H9 (cell line): ENCODE data around the gene PDPK1. TPM values are rescaled to one million over a fixed set of nuclear protein-coding genes. Genes with fewer than 3 reads are reported as not detected.

Experiments
- DNase-seq: peaks from one replicate; pipeline ENCODE4 v3.0.0-alpha.2; 2017
- H2AFZ ChIP-seq: one replicate; pipeline ENCODE4 v1.6.1; 2013; ENCODE audit warnings: mild to moderate bottlenecking, low read length, control low read depth, moderate library complexity
- H2AK5ac ChIP-seq: 2 replicates; pipeline ENCODE4 v1.6.1; 2013; ENCODE audit warnings: low read length, control low read depth, mixed read lengths; ENCODE audit not compliant: insufficient read length
- H2BK120ac ChIP-seq: one replicate; pipeline ENCODE4 v1.6.1; 2013; ENCODE audit warnings: low read depth, mild to moderate bottlenecking, low read length, control low read depth, inconsistent platforms; ENCODE audit not compliant: poor library complexity, severe bottlenecking
- H2BK12ac ChIP-seq: 2 replicates; pipeline ENCODE4 v1.6.1; 2013; ENCODE audit warnings: low read length, control low read depth, mixed read lengths, low read depth; ENCODE audit not compliant: insufficient read length
- H2BK15ac ChIP-seq: 2 replicates; pipeline ENCODE4 v1.6.1; 2013; ENCODE audit warnings: low read depth, low read length, control low read depth
- H2BK20ac ChIP-seq: one replicate; pipeline ENCODE4 v1.6.1; 2013; ENCODE audit warnings: low read depth, mild to moderate bottlenecking, low read length, control low read depth, inconsistent platforms; ENCODE audit not compliant: poor library complexity, severe bottlenecking
- H2BK5ac ChIP-seq: 2 replicates; pipeline ENCODE4 v1.6.1; 2013; ENCODE audit warnings: low read length, control low read depth, mixed read lengths; ENCODE audit not compliant: insufficient read length
- H3K14ac ChIP-seq: 2 replicates; pipeline ENCODE4 v1.6.1; 2013; ENCODE audit warnings: low read length, control low read depth; ENCODE audit not compliant: insufficient read depth
- H3K18ac ChIP-seq: 2 replicates; pipeline ENCODE4 v1.6.1; 2013; ENCODE audit warnings: low read depth, mild to moderate bottlenecking, mixed read lengths, low read length, control low read depth; ENCODE audit not compliant: insufficient read length
- H3K23ac ChIP-seq: 2 replicates; pipeline ENCODE4 v1.6.1; 2013; ENCODE audit warnings: low read length, control low read depth, mixed read lengths, low read depth; ENCODE audit not compliant: insufficient read length
- H3K23me2 ChIP-seq: 2 replicates; pipeline ENCODE4 v1.6.1; 2013; ENCODE audit warnings: low read depth, mild to moderate bottlenecking, mixed read lengths, low read length, control low read depth; ENCODE audit not compliant: insufficient read length, poor library complexity, severe bottlenecking
- H3K27ac ChIP-seq: 2 replicates; pipeline ENCODE4 v1.5.1; 2013; ENCODE audit warnings: low read length, control low read depth, mixed read lengths, low read depth; ENCODE audit not compliant: insufficient read length
- H3K27me3 ChIP-seq: 2 replicates; pipeline ENCODE4 v1.6.1; 2013; ENCODE audit warnings: low read length, control low read depth, inconsistent platforms; ENCODE audit not compliant: insufficient read depth
- H3K4ac ChIP-seq: 2 replicates; pipeline ENCODE4 v1.6.1; 2013; ENCODE audit warnings: low read depth, mild to moderate bottlenecking, control low read depth, inconsistent platforms, low read length, moderate library complexity
- H3K4me1 ChIP-seq: 2 replicates; pipeline ENCODE4 v1.6.1; 2013; ENCODE audit warnings: low read length, control low read depth, inconsistent platforms; ENCODE audit not compliant: insufficient read depth
- H3K4me2 ChIP-seq: 2 replicates; pipeline ENCODE4 v1.6.1; 2013; ENCODE audit warnings: low read length, control low read depth, mixed read lengths; ENCODE audit not compliant: insufficient read length, insufficient read depth
- H3K56ac ChIP-seq: 2 replicates; pipeline ENCODE4 v1.6.1; 2013; ENCODE audit warnings: low read depth, mild to moderate bottlenecking, mixed read lengths, low read length, control low read depth; ENCODE audit not compliant: insufficient read length
- H3K79me1 ChIP-seq: 2 replicates; pipeline ENCODE4 v1.6.1; 2013; ENCODE audit warnings: low read depth, mild to moderate bottlenecking, moderate library complexity, low read length, control low read depth, inconsistent platforms; ENCODE audit not compliant: insufficient read depth, poor library complexity, severe bottlenecking
- H3K79me2 ChIP-seq: 2 replicates; pipeline ENCODE4 v1.6.1; 2013; ENCODE audit warnings: low read length, control low read depth, inconsistent platforms; ENCODE audit not compliant: insufficient read depth
- H3K9ac ChIP-seq: 2 replicates; pipeline ENCODE4 v1.6.1; 2013; ENCODE audit warnings: low read length, control low read depth, mixed read lengths; ENCODE audit not compliant: insufficient read length; ENCODE audit errors: extremely low read depth
- H3K9me3 ChIP-seq: one replicate; pipeline ENCODE4 v1.6.1; 2013; ENCODE audit warnings: low read depth, low read length, inconsistent platforms; ENCODE audit not compliant: control insufficient read depth
- H3T11ph ChIP-seq: one replicate; pipeline ENCODE4 v1.6.1; 2013; ENCODE audit warnings: mild to moderate bottlenecking, low read length, control low read depth, inconsistent platforms
- H4K20me1 ChIP-seq: one replicate; pipeline ENCODE4 v1.6.1; 2013; ENCODE audit not compliant: control insufficient read depth, insufficient read length, insufficient read depth
- H4K5ac ChIP-seq: 2 replicates; pipeline ENCODE4 v1.6.1; 2013; ENCODE audit warnings: low read depth, mild to moderate bottlenecking, mixed read lengths, low read length, control low read depth; ENCODE audit not compliant: insufficient read length
- H4K8ac ChIP-seq: replicated peaks from 2 replicates; pipeline ENCODE4 v1.6.1; 2013; ENCODE audit warnings: low read length, control low read depth, mixed read lengths, low read depth; ENCODE audit not compliant: insufficient read length
- H4K91ac ChIP-seq: 2 replicates; pipeline ENCODE4 v1.6.1; 2013; ENCODE audit warnings: low read depth, mild to moderate bottlenecking, moderate library complexity, mixed read lengths, low read length, control low read depth; ENCODE audit not compliant: insufficient read length
- H3K27ac Mint-ChIP-seq, 3 experiments: 2 replicates in 2 of 3; 3 replicates in 1 of 3; pipeline ENCODE4 v1.8.0; 2020 to 2021; ENCODE audit warnings: mixed read lengths in 3 of 3, mild to moderate bottlenecking in 1 of 3, moderate library complexity in 1 of 3
- H3K27me3 Mint-ChIP-seq: 2 replicates; pipeline ENCODE4 v1.8.0; 2021; ENCODE audit warnings: low read depth, mild to moderate bottlenecking, moderate library complexity, mixed read lengths
- H3K36me3 Mint-ChIP-seq, 3 experiments: 2 replicates in 2 of 3; 3 replicates in 1 of 3; pipeline ENCODE4 v1.8.0; 2020 to 2021; ENCODE audit warnings: low read depth in 3 of 3, mixed read lengths in 3 of 3; ENCODE audit not compliant: insufficient read depth in 1 of 3
- H3K4me1 Mint-ChIP-seq, 2 experiments: 2 replicates each; pipeline ENCODE4 v1.8.0; 2020; ENCODE audit warnings: mixed read lengths in 2 of 2
- H3K4me3 Mint-ChIP-seq, 2 experiments: 2 replicates in 1 of 2; 3 replicates in 1 of 2; pipeline ENCODE4 v1.8.0; 2020 to 2021; ENCODE audit warnings: mild to moderate bottlenecking in 2 of 2, mixed read lengths in 2 of 2, moderate library complexity in 1 of 2
- H3K9me3 Mint-ChIP-seq, 2 experiments: 2 replicates in 1 of 2; 3 replicates in 1 of 2; pipeline ENCODE4 v1.8.0; 2020; ENCODE audit warnings: mild to moderate bottlenecking in 2 of 2, mixed read lengths in 2 of 2, moderate library complexity in 1 of 2
- CTCF ChIP-seq: fragments of 200-600 bp; sonication (generic); conservative IDR thresholded peaks from 3 replicates; pipeline ENCODE4 v1.8.0; 2021; ENCODE audit warnings: antibody characterized with exemption, mild to moderate bottlenecking
- WGBS: extraction: QIAGEN DNeasy Blood & Tissue Kit; methylation state at CpG from one replicate; pipeline ENCODE4 v1.1.7; 2013; ENCODE audit warnings: missing lambda C conversion rate, low lambda C conversion rate, mixed read lengths; ENCODE audit not compliant: insufficient read length; ENCODE audit errors: extremely low coverage; 5-methylcytosine and 5-hydroxymethylcytosine counted together
- total RNA-seq: library from RNA; stranded (reverse); gene quantifications from 2 replicates; pipeline ENCODE4 v1.2.1, GENCODE V29; 2021

The PDPK1 gene
- total RNA-seq, 1 experiment from 2014 or later: 32.8 TPM

GRCh38 chr16:2531371-2531695 is 6.5 kb upstream of the PDPK1 start, which contains the start of gene CEMP1:
TSS of gene CEMP1 (minus strand) at chr16:2531408. CDS start at chr16:2531073, 335 bp downstream.
- H3K79me2 ChIP-seq: no peaks in the 10 kb centered on the region
- no peak within 1 kb of the TSS for H2AFZ ChIP-seq
- DNase-seq: peak; percentile 47
- no peak within 1 kb of the TSS for H2BK12ac ChIP-seq
- peak within 1 kb of the TSS; percentile 47; the same call in 1 of the 2 replicates for H3K14ac ChIP-seq
- H3K9me3 Mint-ChIP-seq: peaks cover 0 to 2% of the 10 kb centered on the region in 2 experiments; a peak in 1 of 5 replicates
- no peak within 1 kb of the TSS for H3K27ac ChIP-seq
- no peak within 1 kb of the TSS for H3K23ac ChIP-seq
- H3K18ac ChIP-seq: peak within 1 kb of the TSS; percentile 44
- H2BK20ac ChIP-seq: no peak within 1 kb of the TSS
- no peak within 1 kb of the TSS for H2BK15ac ChIP-seq
- WGBS: no CpG with 5 or more reads among the region's 11 CpGs
- H3T11ph ChIP-seq: no peak within 1 kb of the TSS
- peaks cover 4 to 11% of the 10 kb centered on the region in 2 experiments for H3K4me1 Mint-ChIP-seq
- no peak within 1 kb of the TSS for H4K5ac ChIP-seq
- H3K4me2 ChIP-seq: peak within 1 kb of the TSS; percentile 78
- no peak within 1 kb of the TSS for H4K8ac ChIP-seq
- H2BK5ac ChIP-seq: no peak within 1 kb of the TSS
- no peak within 1 kb of the TSS for H2BK120ac ChIP-seq
- H3K4ac ChIP-seq: no peak within 1 kb of the TSS
- H3K27me3 ChIP-seq: no peaks in the 10 kb centered on the region
- H4K20me1 ChIP-seq: no peaks in the 10 kb centered on the region
- peaks cover 2 to 19% (median 3%) of the 10 kb centered on the region in 3 experiments; a peak in 6 of 7 replicates for H3K36me3 Mint-ChIP-seq
- H3K9ac ChIP-seq: peak within 1 kb of the TSS; percentile 0
- no peak for TF ChIP-seq CTCF
- H3K4me3 Mint-ChIP-seq: peak within 1 kb of the TSS; percentile 79 to 98
- peaks cover 4% of the 10 kb centered on the region; the same call in 1 of the 2 replicates for H3K27me3 Mint-ChIP-seq
- peak within 1 kb of the TSS; percentile 76 to 90 (median 77); a peak in 5 of 7 replicates for H3K27ac Mint-ChIP-seq
- no peak within 1 kb of the TSS for H4K91ac ChIP-seq
- H2AK5ac ChIP-seq: no peak within 1 kb of the TSS
- peaks cover 10% of the 10 kb centered on the region for H3K23me2 ChIP-seq
- H3K4me1 ChIP-seq: no peaks in the 10 kb centered on the region
- H3K79me1 ChIP-seq: no peaks in the 10 kb centered on the region
- no peaks in the 10 kb centered on the region for H3K9me3 ChIP-seq
- no peak within 1 kb of the TSS for H3K56ac ChIP-seq
